GM21786 (cell line): ENCODE results near the gene EFNA2.
"Not testable (repeated sequence)": the region's sequence is repeated elsewhere in the genome, so short reads cannot be mapped to it uniquely, and the experiment has no call there.

Source experiments
- ATAC-seq: cut with Tn5 transposase; IDR thresholded peaks from one replicate; pipeline ENCODE4 v1.9.1; 2021; ENCODE audit not compliant: unreplicated experiment

EFNA2 gene

DNA sequence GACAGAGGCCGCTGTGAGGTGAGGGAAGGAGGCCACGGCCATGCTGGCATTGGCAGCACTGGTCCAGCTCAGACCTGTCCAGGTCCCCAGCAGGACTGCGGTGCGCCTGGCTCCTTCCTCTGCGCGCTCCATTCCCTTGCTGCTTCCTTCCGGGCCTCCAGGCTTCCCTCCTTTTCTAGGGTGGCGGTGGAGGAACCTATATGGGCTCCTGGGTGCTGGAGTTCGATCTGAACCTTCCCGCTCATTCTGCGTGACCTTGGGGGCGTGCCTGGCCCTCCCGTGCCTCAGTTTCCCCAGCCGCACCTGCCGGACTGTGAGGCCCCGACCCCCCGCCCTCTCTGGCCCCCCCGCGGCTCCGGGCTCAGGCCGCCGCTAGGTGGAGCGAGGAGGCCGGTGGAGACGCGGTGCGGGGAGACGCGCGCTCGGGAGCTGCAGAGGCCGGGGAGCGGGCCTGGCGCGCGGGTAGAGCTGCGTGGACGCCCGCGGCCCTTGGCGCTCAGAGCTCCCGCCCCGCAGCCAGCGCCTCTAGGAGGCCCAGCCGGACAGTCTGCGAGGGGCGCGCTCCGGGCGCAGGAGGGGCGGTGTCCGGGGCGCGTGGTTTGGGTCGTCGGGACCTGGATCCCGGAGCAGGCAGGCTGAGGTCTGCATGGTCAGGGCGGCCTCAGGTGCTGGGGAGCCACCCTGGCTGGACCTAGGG, 29.9 kb downstream of the EFNA2 start:
- no peak for ATAC-seq

DNA sequence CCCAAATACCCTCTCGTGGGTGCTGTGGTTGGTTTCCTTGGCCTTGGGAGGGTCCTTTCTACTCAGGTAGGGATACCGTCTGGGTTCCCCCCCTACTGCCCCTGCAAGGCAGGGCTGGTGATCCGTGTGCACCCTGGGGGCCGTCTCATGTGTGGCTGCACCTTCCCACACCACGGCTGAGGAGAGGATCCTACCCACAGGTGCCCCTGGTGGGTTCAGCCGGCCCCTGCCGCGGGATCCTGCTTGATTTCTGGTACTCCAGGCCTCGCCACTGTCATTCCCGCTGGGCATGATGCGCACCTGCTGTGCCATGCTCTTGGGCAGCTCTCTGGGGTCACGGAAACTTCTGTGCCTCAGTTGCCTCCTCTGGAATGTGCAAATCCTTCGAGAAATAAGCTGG, 30.8 kb downstream of the EFNA2 start:
- no peak for ATAC-seq

DNA sequence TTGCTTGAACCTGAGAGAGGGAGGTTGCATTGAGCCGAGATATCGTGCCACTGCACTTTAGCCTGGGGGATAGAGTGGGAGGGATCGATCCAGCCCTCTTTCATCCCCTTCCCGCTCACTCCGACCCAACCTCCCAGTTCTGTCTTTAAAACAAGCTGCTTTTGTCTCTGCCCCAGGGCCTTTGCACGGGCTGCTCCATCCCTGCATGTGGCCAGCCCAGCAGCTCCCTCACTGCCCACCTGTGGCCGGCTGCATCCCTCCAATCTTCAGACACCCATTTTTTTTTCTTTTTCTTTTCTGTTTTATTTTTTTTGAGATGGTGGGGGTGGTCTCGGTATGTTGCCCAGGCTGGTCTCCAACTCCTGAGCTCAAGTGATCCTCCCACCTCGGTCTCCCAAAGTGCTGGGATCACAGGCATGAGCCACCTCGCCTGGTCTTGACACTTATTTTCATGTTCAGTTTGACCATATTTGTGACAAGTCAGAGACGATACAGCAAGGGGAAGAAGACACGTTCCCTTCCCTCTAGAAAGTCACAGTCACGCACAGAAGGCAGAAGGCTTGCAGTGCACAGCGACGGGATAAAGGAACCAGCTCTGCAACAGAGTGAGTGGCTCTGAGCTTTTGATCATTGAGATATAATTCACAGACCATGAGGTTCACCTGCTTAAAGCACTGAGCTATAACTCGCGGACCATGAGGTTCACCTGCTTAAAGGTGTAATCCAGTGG, 31.8 kb downstream of the EFNA2 start:
- ATAC-seq, result no peak

DNA sequence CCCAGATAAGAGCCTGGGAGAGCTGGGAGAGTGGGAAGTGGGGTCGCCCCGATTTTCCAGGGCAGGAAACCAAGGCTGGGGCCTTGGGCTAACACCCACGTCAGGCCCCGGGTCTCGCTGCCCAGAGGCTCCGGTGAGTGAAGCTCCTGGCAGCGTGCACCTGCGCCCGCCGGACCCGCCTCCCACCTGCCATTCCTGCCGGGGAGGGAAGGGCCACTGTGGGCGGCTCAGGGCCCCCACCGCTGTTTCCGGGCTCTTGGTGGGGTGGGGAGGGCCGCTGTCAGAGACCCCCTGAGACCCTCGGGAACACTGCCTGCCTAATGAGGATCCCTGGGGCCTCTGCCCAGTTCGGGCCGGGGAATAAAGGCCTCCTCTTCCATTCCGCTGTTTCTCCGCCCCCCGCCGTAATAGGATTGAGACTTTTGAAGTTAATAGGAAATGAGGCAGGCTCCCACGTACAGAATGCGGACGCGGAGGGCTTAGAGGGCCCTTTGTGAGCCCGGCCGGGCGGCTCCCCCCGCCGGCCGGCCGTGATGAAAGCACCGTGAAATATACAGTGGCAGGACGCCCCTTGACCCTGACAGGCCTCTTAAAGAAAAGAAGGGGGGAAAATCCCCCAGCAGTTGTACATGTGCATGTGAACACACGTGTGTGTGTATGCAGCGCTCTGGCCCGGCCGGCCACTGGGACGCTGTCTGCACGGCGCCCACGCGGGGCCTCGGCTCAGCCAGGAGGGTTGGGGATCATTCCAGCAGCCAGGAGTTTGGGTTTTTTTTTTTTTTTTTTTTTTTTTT, 33.2 kb downstream of the EFNA2 start:
- ATAC-seq, result no peak

DNA sequence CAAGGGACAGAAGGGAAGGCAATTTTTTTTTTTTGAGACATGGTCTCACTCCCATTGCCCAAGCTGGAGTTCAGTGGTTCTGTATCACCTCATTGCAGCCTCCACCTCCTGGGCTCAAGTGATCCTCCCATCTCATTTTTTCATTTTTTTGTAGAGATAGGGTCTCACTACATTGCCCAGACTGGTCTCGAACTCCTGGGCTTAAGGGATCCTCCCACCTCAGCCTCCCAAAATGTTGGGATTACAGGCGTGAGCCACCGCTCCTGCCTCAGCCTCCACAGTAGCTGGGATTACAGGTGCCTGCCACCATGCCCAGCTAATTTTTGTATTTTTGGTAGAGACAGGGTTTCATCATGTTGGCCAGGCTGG, 34.6 kb downstream of the EFNA2 start:
- ATAC-seq, result not testable (repeated sequence)

DNA sequence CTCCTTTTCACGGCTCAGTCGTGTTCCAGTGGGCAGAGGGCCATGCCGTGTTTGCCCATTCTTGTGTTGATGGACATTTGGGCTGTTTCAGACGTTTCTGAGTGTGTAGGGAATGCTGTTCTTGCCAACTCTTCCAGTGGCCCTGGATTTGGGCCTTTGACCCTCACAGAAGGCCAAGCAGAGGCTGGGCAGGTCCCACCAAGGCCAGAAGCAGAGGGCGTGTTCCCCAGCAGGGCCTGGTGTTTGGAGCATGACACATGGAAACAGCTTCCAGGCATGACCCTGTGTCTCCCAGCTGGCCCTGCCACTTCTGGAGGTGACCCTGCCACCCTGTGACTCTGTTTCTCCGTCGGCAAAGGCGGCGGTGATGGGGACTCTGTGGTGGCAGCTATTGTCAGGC, 35.9 kb downstream of the EFNA2 start:
- no peak for ATAC-seq

DNA sequence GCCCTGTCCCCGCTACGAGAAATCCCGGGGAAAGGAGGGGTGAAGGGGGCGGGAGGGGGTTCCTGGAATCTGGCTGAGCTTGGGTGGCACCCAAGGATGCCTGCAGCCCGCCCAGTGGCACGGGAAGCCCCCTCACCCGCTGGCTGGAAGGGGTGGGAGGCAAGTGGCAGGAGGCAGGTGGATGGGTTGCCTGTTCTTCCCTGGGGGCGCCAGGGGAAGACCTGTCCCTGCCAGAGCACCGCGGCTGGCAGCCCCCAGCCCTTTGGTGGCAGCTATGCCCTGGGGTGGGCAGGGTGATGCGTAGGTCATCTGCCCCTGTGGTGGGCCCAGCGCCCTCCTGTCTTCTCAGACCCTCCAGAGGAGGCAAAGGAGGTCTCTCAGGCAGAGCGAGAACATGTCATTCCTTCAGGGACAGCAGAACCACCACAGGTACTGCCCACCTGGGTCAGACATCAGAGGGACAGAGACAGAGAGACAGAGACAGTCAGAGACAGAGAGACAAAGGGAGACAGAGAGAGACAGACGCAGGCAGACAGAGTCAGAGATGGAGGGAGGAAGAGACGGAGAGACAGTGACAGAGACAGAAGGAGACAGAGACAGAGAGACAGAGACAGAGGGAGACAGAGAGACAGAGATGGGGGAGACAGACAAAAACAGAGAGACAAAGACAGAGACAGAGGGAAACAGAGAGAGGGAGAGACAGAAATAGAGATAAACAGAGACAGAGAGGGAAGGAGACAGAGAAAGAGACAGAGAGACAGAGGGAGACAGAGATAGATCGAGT, 36.7 kb downstream of the EFNA2 start:
- no peak for ATAC-seq

DNA sequence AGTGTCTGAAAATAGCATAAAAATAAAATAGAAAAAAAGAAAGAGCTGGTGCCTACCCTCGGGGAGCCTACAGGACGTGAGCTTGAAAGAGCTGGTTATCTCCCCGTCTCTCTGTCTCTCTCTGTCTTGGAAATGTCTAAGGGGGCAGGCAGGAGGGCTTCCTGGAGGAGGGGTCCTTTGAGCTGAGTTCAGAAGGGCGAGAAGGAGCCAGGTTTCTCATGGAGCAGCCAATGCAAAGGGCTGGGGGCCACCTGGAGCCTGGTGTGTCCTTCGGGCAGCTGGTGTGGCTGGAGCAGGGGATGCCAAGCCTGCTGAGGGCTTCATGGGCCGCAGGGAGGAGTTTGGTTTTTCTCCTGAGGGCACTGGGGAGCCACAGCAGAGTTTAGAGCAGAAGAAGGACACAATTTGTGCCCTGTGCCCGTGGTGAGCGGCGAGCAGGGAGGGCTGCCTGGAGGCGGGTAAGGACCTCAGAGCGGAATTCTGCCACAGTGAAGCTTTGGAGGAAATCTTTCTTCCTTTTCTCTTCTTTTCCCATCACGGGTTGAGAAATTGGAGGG, 38.7 kb downstream of the EFNA2 start:
- no peak for ATAC-seq

DNA sequence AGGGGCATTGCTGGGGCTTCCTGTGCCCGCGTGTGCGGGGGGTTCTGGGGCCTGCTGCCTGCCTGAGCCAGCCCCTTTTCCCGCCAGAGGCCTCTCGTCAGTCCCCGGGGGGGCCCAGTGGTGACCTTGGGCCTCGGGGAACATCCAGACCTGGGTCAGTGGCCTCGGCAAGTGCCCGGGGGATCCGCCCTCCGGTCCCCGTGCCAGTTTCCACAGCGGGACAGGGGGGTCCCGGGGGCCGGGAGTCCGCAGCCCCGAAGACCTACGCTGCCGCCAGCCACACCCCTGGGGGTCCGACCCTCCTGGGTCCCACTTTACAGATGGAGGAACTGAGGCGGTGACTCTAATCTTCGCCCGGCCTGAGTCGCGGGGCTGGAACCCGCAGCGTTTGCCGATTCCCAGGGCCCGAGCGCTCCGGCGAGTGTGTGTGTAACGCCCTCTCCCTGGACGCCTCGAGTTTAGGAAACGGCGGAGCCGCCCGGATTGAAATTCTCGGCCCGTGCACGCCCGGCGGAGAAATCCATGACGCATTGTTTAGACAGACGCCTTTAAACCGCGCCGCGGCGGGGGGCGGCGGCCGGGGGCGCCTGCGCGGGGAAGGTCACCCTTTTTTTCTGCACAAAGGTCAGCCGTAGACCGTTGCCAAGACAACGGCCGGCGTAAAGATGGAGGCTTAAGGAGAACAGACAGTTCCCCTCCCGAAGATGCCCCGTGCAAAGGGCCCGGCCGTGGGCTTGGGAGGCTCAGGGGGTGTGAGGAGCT, 39.3 kb downstream of the EFNA2 start:
- ATAC-seq, result no peak

DNA sequence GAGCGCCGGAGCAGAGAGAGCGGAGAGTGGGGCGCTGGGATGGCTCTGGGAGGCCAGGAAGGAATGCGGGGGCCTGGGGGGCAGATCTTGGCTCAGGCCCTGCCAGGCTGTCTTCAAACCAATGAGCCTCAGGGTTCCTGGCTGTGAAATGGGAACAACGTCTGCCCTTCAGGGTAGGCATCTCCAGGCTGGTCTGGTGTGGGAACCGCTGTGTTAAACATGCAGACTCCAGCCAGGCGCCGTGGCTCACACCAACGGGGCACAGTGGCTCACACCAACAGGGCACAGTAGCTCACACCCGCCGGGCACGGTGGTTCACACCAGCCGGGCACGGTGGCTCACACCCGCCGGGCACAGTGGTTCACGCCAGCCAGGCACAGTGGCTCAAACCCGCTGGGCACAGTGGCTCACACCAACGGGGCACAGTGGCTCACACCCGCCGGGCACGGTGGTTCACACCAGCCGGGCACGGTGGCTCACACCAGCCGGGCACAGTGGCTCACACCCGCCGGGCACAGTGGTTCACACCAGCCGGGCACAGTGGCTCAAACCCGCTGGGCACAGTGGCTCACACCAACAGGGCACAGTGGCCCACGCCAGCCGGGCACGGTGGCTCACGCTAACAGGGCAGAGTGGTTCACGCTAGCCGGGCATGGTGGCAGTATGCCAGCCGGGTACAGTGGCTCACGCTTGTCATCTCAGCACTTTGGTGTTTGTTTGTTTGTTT, 40.1 kb downstream of the EFNA2 start:
- ATAC-seq, result no peak

DNA sequence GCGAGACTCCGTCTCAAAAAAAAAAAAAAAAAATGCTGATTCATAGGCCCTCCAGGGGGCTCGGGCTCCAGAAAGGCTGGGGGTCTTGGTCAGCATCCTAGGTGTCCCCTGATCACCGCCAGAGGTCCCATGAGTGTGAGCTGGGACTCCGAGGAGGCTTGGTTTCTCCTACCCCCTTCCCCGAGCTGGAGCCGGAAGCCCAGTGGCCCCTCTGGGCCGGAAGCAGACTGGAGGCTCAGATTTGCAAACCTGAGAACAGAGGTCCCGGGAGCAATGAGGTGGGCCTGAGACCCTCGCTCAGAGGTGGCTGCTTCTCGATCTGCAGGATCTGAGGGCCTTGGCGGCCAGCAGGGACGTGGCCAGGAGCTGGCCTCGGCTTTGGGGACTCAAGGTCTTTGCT, 41.5 kb downstream of the EFNA2 start:
- ATAC-seq, result no peak

DNA sequence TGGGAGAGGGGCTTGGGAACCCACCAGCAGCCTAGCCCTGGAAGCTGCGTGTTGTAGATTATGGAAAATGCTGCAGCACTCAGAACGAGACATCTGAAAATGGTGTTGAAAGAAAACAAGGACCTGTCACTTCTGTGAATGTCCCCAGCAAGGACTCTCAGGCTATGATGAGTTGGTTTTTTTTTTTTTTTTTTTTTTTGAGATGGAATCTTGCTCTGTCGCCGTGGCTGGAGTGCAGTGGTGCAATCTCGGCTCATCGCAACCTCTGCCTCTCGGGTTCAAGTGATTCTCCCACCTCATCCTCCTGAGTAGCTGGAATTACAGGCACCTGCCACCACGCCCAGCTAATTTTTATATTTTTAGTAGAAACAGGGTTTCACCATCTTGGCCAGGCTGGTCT, 46.5 kb downstream of the EFNA2 start:
- ATAC-seq, result not testable (repeated sequence)

DNA sequence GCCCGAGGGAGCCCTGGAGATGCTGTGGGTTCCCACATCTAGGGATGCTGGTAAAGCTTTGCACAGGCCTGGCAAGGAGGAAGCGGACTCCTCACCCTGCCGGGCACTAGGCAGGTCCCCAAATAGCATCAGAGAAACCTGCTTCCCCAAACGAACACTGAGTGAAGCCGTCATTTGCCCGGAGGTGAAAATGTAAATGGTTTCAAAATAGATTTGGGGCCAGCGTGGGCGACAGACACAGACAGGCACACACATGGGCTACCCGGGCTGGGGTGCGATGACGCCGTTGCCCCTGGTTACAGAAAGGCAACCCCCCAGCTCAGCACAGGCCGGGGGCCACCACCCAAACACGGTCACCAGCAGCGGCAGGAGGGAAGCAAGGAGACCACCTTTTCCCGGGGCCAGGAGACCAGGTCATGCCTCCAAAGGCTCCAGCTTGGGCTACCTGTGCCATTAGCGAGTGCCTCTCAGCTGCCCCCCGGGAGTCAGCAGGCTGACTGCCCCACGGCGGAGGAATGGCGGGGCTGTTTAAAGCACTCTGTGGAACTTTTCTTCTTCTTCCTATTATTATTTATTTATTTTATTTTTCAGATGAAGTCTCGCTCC, 50.5 kb downstream of the EFNA2 start:
- ATAC-seq, result no peak

DNA sequence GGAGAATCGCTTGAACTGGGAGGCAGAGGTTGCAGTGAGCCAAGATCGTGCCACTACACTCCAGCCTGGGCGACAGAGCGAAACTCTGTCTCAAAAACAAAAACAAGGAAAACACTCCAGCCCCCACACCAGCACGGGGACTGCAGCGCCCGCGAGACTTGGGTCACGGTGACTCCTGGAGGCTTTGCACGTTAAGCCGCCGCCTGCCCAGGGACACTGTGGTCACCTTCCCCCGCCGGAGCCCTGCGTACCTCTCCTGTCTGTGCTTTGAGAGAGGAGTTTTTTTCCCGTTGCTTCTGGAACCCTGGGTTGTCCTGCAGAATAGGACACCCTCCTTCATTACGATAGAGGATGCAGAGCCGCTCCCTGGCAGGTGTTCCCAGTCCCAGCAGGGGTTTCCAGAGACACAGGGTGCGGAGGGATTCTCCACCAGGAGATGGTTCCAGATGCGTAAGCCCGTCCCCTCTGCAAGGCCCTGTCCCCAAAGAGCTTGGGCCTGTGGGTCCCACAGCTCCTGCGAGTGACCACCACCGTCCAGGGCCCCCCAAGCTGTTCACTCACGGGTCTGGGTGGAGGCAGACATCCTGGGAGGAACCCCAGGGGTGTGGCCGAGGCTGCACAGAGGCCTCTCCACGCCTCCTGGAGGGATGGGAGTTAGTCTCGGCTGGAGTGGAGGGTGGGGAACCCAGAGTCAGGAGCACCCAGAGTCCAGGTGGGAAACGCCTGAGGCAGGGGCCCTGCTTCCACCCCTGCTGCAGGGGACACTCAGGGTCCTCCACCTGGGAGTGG, 55.2 kb downstream of the EFNA2 start:
- ATAC-seq, result no peak

DNA sequence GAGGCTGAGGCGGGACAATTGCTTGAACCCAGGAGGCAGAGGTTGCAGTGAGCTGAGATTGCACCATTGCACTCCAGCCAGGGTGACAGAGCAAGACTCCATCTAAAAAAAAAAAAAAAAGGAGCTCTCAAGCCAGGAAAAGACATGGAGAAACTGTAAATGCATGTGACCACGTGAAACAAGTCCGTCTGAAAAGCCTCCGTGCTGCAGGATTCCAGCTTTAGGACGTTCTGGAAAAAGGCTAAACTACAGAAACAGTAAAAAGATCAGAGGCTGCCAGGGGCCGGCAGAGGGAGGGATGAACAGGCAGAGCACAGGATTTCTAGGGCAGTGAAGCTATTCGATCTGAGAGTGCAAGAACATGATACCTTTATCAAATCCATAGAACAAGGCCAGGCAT, 57.4 kb downstream of the EFNA2 start:
- ATAC-seq, result no peak

DNA sequence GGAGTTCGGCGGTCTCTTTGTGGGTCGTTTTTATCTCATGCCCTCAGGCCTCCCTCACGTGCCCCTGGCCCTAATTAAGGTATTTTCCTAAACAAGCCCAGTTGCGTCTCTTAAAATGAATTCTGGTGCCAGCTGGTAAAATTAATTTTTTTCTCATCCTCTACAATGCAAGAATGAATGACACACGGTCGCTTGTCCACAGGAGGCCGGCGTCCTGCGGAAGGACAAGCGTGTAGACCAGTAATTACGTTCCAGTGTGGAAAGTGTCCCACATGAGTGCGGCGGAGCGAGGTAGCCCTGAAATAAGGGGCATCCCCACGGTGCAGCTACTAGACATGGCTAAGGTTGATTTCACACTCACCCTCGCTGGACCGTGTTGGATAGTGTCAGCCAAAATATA, 63.5 kb downstream of the EFNA2 start:
- ATAC-seq, result no peak

DNA sequence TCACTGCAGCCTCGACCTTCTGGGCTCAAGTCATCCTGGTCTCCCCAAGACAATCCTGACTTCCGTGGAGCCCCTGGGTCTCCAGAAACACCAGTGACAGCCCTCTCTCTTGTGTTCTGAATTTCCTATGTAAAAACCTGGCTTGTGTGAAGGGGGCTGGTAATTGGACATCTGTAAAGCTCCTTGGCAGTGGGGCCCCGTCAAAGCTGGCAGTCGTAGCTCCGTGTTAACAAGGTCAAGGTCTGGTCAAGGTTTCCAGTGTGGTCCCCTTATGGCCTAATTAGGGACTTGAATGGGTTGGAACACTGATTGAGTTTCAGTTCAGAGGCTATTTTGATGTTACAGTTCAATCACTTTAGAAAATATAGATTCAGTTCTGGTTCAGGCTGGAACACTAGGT, 65.2 kb downstream of the EFNA2 start:
- no peak for ATAC-seq
